ENCODE results near the gene TESK1.

DNA sequence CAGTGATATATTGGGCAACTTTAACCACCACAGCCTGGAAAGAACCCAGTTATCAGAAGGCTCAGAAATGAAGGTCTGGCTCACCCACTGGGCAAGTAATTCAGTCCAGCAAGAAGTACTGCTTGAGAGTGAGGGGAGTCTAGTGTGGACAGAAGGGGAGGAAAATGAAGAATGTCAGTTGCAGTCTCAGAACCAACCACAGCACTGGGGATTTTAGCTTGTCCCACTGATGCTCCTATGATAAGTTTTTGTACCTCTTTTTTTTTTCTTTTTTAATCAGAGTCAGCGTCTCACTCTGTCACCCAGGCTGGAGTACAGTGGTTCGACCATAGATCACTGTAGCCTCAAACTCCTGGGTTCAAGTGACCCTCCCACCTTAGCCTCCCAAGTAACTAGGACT lies 22.5 kb downstream of the TESK1 start:
- TF ChIP-seq POLR2A (IDR thresholded peaks at IDR 0.05; ENCODE audit: low read length) (no peak), GATA1 (IDR thresholded peaks at IDR 0.05; ENCODE audit: low read depth, low read length) (no peak)
